Measurements from ENCODE around the gene CXADR. TPM values are rescaled to one million over a fixed set of nuclear protein-coding genes. Genes with fewer than 3 reads are reported as not detected.
"Not testable (repeated sequence)": the region's sequence is repeated elsewhere in the genome, so short reads cannot be mapped to it uniquely, and the experiment has no call there.

The CXADR gene
- total RNA-seq, 1 donor: 2.0 TPM

DNA sequence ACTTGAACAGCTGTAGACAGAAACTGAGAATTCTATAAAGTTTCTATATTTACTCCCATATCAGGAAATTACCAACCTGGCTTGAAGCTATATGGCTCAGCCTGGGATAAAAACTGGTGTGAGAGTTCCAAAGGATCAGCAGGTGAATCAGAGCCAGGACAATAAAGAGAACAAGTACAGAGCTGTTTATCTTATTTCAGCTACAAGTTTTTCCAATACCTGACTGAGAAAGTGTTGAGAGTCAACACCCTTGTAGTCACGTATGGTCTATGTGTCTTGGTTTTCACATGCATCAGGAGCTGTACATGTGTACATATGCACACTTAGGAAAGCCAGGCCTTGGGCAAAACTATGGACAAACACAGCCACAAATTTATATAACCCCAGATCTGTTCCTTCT is 40.7 kb upstream of the CXADR start:
- TF ChIP-seq CTCF (IDR thresholded peaks at IDR 0.05; ENCODE audit: insufficient read depth, low read length): no peak

GRCh38 chr21:17472592-17473271 is 40.1 kb upstream of the CXADR start:
- no peak overlapping the region for H3K4me3 ChIP-seq (ENCODE audit: low read depth, low read length)
- TF ChIP-seq CTCF (IDR thresholded peaks at IDR 0.05; ENCODE audit: insufficient read depth, low read length): no peak
- no peak for DNase-seq (ENCODE audit: low read depth)

More for the DNA sequence above, 40.7 kb upstream of the CXADR start:
- no peak for DNase-seq (ENCODE audit: low read depth)
- no peak overlapping the region for H3K4me3 ChIP-seq (ENCODE audit: low read depth, low read length)

DNA sequence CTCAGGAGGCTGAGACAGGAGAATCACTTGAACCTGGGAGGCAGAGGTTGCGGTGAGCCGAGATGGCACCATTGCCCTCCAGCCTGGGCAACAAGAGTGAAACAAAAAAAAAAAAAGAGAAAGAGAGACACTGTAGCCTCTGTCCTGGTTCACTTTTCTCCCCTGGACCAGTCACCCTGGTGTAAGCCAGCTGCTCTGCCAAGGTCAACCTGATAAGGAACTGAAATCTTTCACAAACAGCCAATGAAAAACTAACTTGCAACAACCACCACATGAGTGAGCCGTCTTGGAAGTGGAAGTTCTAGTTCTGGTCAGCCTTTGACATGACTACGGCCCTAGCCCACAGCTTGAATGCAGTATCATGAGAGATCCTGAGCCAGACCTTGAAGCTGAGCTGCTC is 36.8 kb upstream of the CXADR start:
- no peak overlapping the region for H3K4me3 ChIP-seq (ENCODE audit: low read depth, low read length)
- DNase-seq (ENCODE audit: low read depth): peak; percentile 24
- no peak for TF ChIP-seq CTCF (IDR thresholded peaks at IDR 0.05; ENCODE audit: insufficient read depth, low read length)

- DNase-seq (ENCODE audit: low read depth); H3K4me3 ChIP-seq (ENCODE audit: low read depth, low read length): not testable (repeated sequence)
These were observed 34.7 kb upstream of the CXADR start for GRCh38 chr21:17478156-17478555.

GRCh38 chr21:17479606-17480005 is 33.2 kb upstream of the CXADR start:
- DNase-seq (ENCODE audit: low read depth): no peak
- no peak for TF ChIP-seq CTCF (IDR thresholded peaks at IDR 0.05; ENCODE audit: insufficient read depth, low read length)
- H3K4me3 ChIP-seq (ENCODE audit: low read depth, low read length): no peak overlapping the region

DNA sequence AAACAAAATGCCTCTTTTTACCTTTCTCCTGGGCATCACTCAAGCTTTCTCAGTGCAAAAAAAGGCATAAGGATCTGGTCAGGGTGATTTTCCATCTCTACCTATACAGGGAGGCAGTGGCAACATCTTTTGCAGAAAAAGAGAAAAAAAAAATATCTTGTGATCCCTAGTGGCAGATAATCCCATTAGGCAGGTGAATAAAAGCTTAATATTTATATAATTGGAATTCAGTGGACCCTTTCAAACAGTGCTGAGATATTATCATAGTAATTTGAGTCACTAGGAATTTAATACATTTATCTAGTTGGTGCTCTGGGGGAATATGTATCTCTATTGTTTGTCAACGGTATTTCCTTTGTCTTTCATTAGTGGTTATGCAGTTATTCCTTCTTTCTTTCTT is 29.9 kb upstream of the CXADR start:
- TF ChIP-seq CTCF (IDR thresholded peaks at IDR 0.05; ENCODE audit: insufficient read depth, low read length): no peak

DNA sequence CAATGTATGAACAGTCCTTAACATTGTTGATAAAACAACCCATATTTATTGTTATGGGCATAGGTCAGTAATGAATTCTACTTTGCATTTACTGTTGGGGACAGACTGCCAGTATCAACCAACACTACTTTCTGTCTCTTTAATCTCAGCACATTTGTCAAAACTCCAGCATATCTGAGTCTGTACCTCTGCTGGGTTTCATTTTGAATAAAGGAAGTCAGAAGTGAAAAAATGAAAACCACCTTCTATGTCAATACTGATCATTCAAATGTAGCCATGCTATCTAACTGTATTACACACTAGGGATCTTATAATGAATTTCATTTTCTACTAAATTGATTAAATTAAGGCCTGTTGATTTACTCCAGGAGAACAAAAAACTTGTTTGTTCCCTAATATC is 24.2 kb upstream of the CXADR start:
- no peak for DNase-seq (ENCODE audit: low read depth)
- H3K4me3 ChIP-seq (ENCODE audit: low read depth, low read length): no peak overlapping the region
- TF ChIP-seq CTCF (IDR thresholded peaks at IDR 0.05; ENCODE audit: insufficient read depth, low read length): no peak

More for the DNA sequence above, 29.9 kb upstream of the CXADR start:
- no peak overlapping the region for H3K4me3 ChIP-seq (ENCODE audit: low read depth, low read length)
- DNase-seq (ENCODE audit: low read depth): no peak

- peak; percentile 67 for DNase-seq (ENCODE audit: low read depth)
- not testable (repeated sequence) for H3K4me3 ChIP-seq (ENCODE audit: low read depth, low read length)
These were observed 23.3 kb upstream of the CXADR start for GRCh38 chr21:17489565-17489964.

Data from fibroblast of the aortic adventitia (primary cell).